Neuronal stem cell (in vitro differentiated cells): ENCODE data around the gene PDLIM5.

Experiments
- DNase-seq: peaks from one replicate; pipeline ENCODE4 v3.0.0-alpha.2; 2013; ENCODE audit warnings: low spot score
- H2AFZ ChIP-seq: one replicate; pipeline ENCODE4 v1.6.1; 2013; ENCODE audit warnings: mild to moderate bottlenecking, low read length, inconsistent platforms
- H2AK5ac ChIP-seq: 2 replicates; pipeline ENCODE4 v1.6.1; 2013; ENCODE audit warnings: low read depth, mild to moderate bottlenecking, inconsistent platforms, low read length, moderate library complexity, mixed read lengths
- H2BK120ac ChIP-seq: 2 replicates; pipeline ENCODE4 v1.6.1; 2013; ENCODE audit warnings: low read depth, mild to moderate bottlenecking, inconsistent platforms, low read length, moderate library complexity, mixed read lengths
- H2BK12ac ChIP-seq: one replicate; pipeline ENCODE4 v1.6.1; 2013; ENCODE audit warnings: low read length, inconsistent platforms
- H2BK15ac ChIP-seq: 2 replicates; pipeline ENCODE4 v1.6.1; 2013; ENCODE audit warnings: mild to moderate bottlenecking, low read length, inconsistent platforms, mixed read lengths
- H2BK5ac ChIP-seq: one replicate; pipeline ENCODE4 v1.6.1; 2013; ENCODE audit warnings: inconsistent platforms, mild to moderate bottlenecking, low read length, moderate library complexity
- H3K14ac ChIP-seq: one replicate; pipeline ENCODE4 v1.6.1; 2013; ENCODE audit warnings: low read length, inconsistent platforms
- H3K18ac ChIP-seq: 2 replicates; pipeline ENCODE4 v1.6.1; 2013; ENCODE audit warnings: low read length, inconsistent platforms
- H3K23ac ChIP-seq: 2 replicates; pipeline ENCODE4 v1.6.1; 2013; ENCODE audit warnings: low read depth, mild to moderate bottlenecking, mixed read lengths, low read length, inconsistent platforms; ENCODE audit not compliant: poor library complexity
- H3K27ac ChIP-seq: replicated peaks from 3 replicates; pipeline ENCODE4 v1.5.1; 2013; ENCODE audit warnings: low read length, inconsistent platforms
- H3K27me3 ChIP-seq, 3 experiments: 2 replicates each; pipeline ENCODE4 v1.6.1; 2013; ENCODE audit warnings: low read length in 3 of 3, mild to moderate bottlenecking in 2 of 3, inconsistent platforms in 1 of 3, low read depth in 1 of 3, mixed read lengths in 1 of 3, moderate library complexity in 1 of 3; ENCODE audit not compliant: control insufficient read depth in 3 of 3, insufficient read depth in 3 of 3
- H3K36me3 ChIP-seq, 2 donors: replicated peaks in 1 of 2; 2 replicates each; pipeline ENCODE4 v1.6.1; 2013; ENCODE audit warnings: low read length in 2 of 2; ENCODE audit not compliant: control insufficient read depth in 2 of 2, insufficient read depth in 2 of 2
- H3K4ac ChIP-seq: 2 replicates; pipeline ENCODE4 v1.6.1; 2013; ENCODE audit warnings: inconsistent platforms, mild to moderate bottlenecking, low read length, moderate library complexity
- H3K4me1 ChIP-seq, 2 donors: 1 replicate in 1 of 2; 2 replicates in 1 of 2; pipeline ENCODE4 v1.6.1; 2013; ENCODE audit warnings: low read length in 2 of 2, low read depth in 1 of 2; ENCODE audit not compliant: control insufficient read depth in 2 of 2, insufficient read depth in 1 of 2
- H3K4me2 ChIP-seq: one replicate; pipeline ENCODE4 v1.6.1; 2013; ENCODE audit warnings: mild to moderate bottlenecking, low read length, inconsistent platforms; ENCODE audit not compliant: insufficient read depth, poor library complexity, severe bottlenecking
- H3K4me3 ChIP-seq, 2 donors: 2 replicates each; pipeline ENCODE4 v1.5.1; 2013; ENCODE audit warnings: low read length in 2 of 2, mild to moderate bottlenecking in 2 of 2, inconsistent platforms in 1 of 2, moderate library complexity in 1 of 2
- H3K79me1 ChIP-seq: one replicate; pipeline ENCODE4 v1.6.1; 2013; ENCODE audit warnings: low read depth, mild to moderate bottlenecking, inconsistent platforms, low read length, moderate library complexity
- H3K9ac ChIP-seq: one replicate; pipeline ENCODE4 v1.6.1; 2013; ENCODE audit warnings: mild to moderate bottlenecking, low read depth, low read length, inconsistent platforms; ENCODE audit not compliant: poor library complexity
- H3K9me3 ChIP-seq, 2 donors: replicated peaks in 1 of 2; 2 replicates each; pipeline versions ENCODE3 to v1.6.1; 2013; ENCODE audit warnings: low read length in 2 of 2, mild to moderate bottlenecking in 2 of 2, inconsistent platforms in 1 of 2, low read depth in 1 of 2, mixed read lengths in 1 of 2, moderate library complexity in 1 of 2; ENCODE audit not compliant: control insufficient read depth in 2 of 2, insufficient read depth in 1 of 2
- H4K8ac ChIP-seq: one replicate; pipeline ENCODE4 v1.6.1; 2013; ENCODE audit warnings: low read depth, mild to moderate bottlenecking, inconsistent platforms, low read length, moderate library complexity
- H4K91ac ChIP-seq: one replicate; pipeline ENCODE4 v1.6.1; 2013; ENCODE audit warnings: low read length, low read depth, mild to moderate bottlenecking, inconsistent platforms; ENCODE audit not compliant: poor library complexity
- WGBS, 2 donors: extraction: QIAGEN DNeasy Blood & Tissue Kit; methylation state at CpG; one replicate each; pipeline ENCODE4 v1.1.7; 2013; ENCODE audit warnings: missing lambda C conversion rate in 2 of 2, mixed read lengths in 1 of 2; ENCODE audit not compliant: insufficient read length in 2 of 2, insufficient replicate concordance in 1 of 2; ENCODE audit errors: extremely low coverage in 2 of 2; 5-methylcytosine and 5-hydroxymethylcytosine counted together

Gene PDLIM5

DNA sequence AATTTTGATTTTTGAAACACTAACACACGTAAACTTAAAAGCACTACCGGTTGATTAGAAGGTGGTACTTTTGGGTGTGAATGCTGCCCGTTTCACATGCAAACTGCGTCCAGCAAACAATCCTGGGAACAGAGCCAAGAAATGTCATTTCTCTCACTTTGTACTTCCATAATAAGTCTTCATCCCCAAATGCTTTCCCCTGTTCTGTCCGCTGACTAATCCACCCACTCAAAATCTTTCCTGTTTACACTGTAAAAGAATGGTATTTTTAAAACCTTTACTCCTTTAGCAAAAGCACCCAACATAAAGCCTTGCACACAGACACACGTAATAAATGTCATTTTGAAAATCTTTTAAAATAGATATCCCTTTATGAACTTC lies 39.1 kb upstream of the PDLIM5 start:
- Histone ChIP-seq H3K79me1 (no peaks in the 10 kb centered on the region), H2BK120ac (no peak overlapping the region), H2BK12ac (no peak overlapping the region), H2BK15ac (no peak overlapping the region), H2BK5ac (no peak overlapping the region), H2AFZ (no peak overlapping the region), H4K91ac (no peak overlapping the region), H3K9me3 (no peaks in the 10 kb centered on the region), H3K4me2 (no peak overlapping the region), H3K36me3 (no peaks in the 10 kb centered on the region), H3K4me1 (peaks cover 0 to 1% of the 10 kb centered on the region in 2 donors), H3K14ac (no peak overlapping the region), H3K9ac (no peak overlapping the region), H3K27me3 (no peaks in the 10 kb centered on the region), H3K23ac (no peak overlapping the region), H2AK5ac (no peak overlapping the region), H3K4me3 (no peak overlapping the region), H3K27ac (no peak overlapping the region), H4K8ac (no peak overlapping the region), H3K18ac (no peak overlapping the region), H3K4ac (no peak overlapping the region)
- DNase-seq, result no peak
- whole genome bisulfite sequencing, 2 donors, result no CpG with 5 or more reads among the region's 6 CpGs

DNA sequence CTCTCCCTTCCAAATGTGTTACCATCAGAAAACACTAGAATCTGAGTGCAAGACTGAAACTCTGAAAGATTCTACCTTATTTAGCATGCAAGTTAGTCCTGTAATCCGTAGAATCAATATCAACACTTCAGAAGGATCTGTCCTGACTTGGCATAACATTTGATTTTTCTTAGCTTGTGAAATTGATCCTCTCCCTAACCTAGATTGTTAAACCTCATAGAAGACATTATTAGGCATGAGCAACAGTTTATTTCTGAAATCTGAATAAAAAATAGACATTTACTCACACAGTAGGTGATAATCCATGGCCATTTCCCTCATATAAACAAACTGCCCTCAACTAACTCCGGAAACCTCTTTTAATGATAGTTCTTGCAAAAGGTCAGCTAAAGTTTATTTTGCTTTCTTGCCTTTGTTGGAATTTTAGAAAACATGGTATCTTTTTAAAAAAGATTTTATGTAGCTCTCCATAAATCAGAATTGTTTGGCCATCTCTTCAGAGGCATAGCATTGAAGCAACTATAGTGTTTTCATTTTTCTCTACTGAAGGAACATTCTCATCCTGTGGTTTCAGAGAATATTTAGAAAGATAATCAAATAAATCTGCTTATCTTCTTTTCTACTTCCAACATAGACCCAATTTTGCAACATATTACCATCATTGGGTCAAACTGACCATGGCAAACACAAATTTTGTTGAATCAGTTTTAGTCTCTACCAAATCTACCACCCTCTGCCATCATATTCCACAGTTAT lies 38.5 kb upstream of the PDLIM5 start:
- H2BK12ac ChIP-seq, result no peak overlapping the region
- no peak overlapping the region for H3K27ac ChIP-seq
- WGBS, 2 donors, result no CpG with 5 or more reads among the region's 2 CpGs
- no peak overlapping the region for H4K8ac ChIP-seq
- H3K4ac ChIP-seq, result no peak overlapping the region
- H3K4me3 ChIP-seq, result no peak overlapping the region
- no peak overlapping the region for H3K18ac ChIP-seq
- H2AK5ac ChIP-seq, result no peak overlapping the region
- H2BK5ac ChIP-seq, result no peak overlapping the region
- no peak overlapping the region for H3K14ac ChIP-seq
- no peak overlapping the region for H3K9ac ChIP-seq
- peaks cover 0 to 1% of the 10 kb centered on the region in 2 donors for H3K4me1 ChIP-seq
- no peak overlapping the region for H2BK120ac ChIP-seq
- H4K91ac ChIP-seq, result no peak overlapping the region
- no peaks in the 10 kb centered on the region for H3K36me3 ChIP-seq
- H3K23ac ChIP-seq, result no peak overlapping the region
- no peaks in the 10 kb centered on the region for H3K9me3 ChIP-seq
- no peaks in the 10 kb centered on the region for H3K27me3 ChIP-seq
- H2AFZ ChIP-seq, result no peak overlapping the region
- no peak overlapping the region for H2BK15ac ChIP-seq
- H3K79me1 ChIP-seq, result no peaks in the 10 kb centered on the region
- H3K4me2 ChIP-seq, result no peak overlapping the region
- DNase-seq, result no peak

DNA sequence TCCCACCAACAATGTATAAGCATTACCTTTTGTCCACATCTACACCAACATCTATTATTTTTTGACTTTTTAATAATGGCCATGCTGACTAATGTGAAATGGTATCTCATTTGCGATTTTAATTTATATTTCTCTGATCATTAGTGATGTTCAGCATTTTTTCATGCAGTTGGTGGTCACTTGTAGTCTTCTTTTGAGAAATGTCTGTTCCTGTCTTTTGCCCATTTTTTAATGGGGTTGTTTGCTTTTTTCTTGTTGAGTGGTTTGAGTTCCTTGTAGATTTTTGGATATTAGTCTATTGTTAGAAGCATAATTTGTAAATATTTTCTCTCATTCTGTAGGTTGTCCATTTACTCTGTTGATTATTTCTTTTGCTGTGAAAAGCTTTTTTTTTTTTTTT lies 36.8 kb upstream of the PDLIM5 start:
- Histone ChIP-seq H3K9ac (no peak overlapping the region), H3K4me3 (no peak overlapping the region), H2AFZ (no peak overlapping the region), H4K91ac (no peak overlapping the region), H2AK5ac (no peak overlapping the region), H3K18ac (no peak overlapping the region), H3K9me3 (no peaks in the 10 kb centered on the region), H3K4me2 (no peak overlapping the region), H2BK15ac (no peak overlapping the region), H3K27me3 (no peaks in the 10 kb centered on the region), H3K27ac (no peak overlapping the region), H3K4ac (no peak overlapping the region), H3K14ac (no peak overlapping the region), H2BK12ac (no peak overlapping the region), H3K36me3 (no peaks in the 10 kb centered on the region), H3K4me1 (no peaks in the 10 kb centered on the region), H3K23ac (no peak overlapping the region), H2BK5ac (no peak overlapping the region), H4K8ac (no peak overlapping the region), H3K79me1 (no peaks in the 10 kb centered on the region), H2BK120ac (no peak overlapping the region)
- no peak for DNase-seq
- WGBS, 2 donors, result no CpG with 5 or more reads among the region's 1 CpG

DNA sequence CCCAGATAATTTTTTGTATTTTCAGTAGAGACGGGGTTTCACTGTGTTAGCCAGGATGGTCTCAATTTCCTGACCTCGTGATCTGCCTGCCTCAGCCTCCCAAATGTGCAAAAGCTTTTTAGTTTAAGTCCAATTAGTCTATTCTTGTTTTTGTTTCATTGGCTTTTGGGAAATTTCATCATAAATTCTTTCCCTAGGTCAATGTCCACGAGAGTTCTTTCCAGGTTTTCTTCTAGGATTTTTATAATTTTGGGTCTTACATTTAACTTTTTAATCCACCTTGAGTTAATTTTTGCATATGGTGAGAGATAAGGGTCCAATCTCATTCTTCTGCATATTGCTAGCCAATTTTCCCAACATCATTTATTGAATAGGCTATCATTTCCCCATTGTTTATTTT lies 36.3 kb upstream of the PDLIM5 start:
- no peak overlapping the region for H2AFZ ChIP-seq
- no peak overlapping the region for H3K27ac ChIP-seq
- no peaks in the 10 kb centered on the region for H3K9me3 ChIP-seq
- H3K23ac ChIP-seq, result no peak overlapping the region
- no peak overlapping the region for H3K4ac ChIP-seq
- H2AK5ac ChIP-seq, result no peak overlapping the region
- no peak overlapping the region for H4K91ac ChIP-seq
- no peak overlapping the region for H3K14ac ChIP-seq
- no peaks in the 10 kb centered on the region for H3K36me3 ChIP-seq
- no peak for DNase-seq
- H2BK120ac ChIP-seq, result no peak overlapping the region
- H3K9ac ChIP-seq, result no peak overlapping the region
- H3K79me1 ChIP-seq, result no peaks in the 10 kb centered on the region
- no peak overlapping the region for H3K4me2 ChIP-seq
- H3K27me3 ChIP-seq, result no peaks in the 10 kb centered on the region
- no peak overlapping the region for H2BK15ac ChIP-seq
- H3K4me1 ChIP-seq, result no peaks in the 10 kb centered on the region
- no peak overlapping the region for H3K4me3 ChIP-seq
- H4K8ac ChIP-seq, result no peak overlapping the region
- H3K18ac ChIP-seq, result no peak overlapping the region
- no peak overlapping the region for H2BK5ac ChIP-seq
- H2BK12ac ChIP-seq, result no peak overlapping the region
- WGBS, 2 donors, result no CpG with 5 or more reads among the region's 3 CpGs
